HG03442 (cell line): ENCODE results near the gene SDK1.

Source experiments
- ATAC-seq: cut with Tn5 transposase; IDR thresholded peaks from one replicate; pipeline ENCODE4 v1.9.1; 2021; ENCODE audit warnings: mild to moderate bottlenecking, moderate library complexity; ENCODE audit not compliant: unreplicated experiment

The SDK1 gene

DNA sequence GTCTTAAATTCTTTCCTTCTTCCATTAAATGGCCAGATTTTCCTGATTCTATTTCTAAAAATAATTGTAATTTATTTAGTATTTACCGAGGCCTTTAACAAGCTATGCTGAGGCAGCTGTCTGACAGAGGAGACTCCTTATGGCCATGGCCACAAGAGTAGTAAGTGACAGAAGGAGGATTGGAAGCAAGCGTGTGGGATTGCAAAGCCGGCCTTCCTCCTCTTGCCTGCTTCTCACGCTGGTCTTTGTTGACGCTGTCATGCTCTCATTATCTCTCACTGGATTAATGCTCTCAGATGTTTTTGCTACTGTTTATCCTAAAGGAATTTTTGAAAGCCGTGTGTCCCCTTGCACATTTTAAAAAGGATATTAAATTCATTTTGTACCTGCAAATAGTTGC, 546.3 kb downstream of the SDK1 start:
- no peak for ATAC-seq

GRCh38 chr7:3859431-3859830, 558.4 kb downstream of the SDK1 start:
- no peak for ATAC-seq

GRCh38 chr7:3860932-3861331, 559.9 kb downstream of the SDK1 start:
- no peak for ATAC-seq

- no peak for ATAC-seq
These were observed 560.3 kb downstream of the SDK1 start for GRCh38 chr7:3861386-3861785.

- ATAC-seq, result no peak
These were observed 560.9 kb downstream of the SDK1 start for GRCh38 chr7:3861941-3862340.

- no peak for ATAC-seq
These were observed 561.7 kb downstream of the SDK1 start for GRCh38 chr7:3862774-3863173.

GRCh38 chr7:3866277-3866676, 565.2 kb downstream of the SDK1 start:
- no peak for ATAC-seq

DNA sequence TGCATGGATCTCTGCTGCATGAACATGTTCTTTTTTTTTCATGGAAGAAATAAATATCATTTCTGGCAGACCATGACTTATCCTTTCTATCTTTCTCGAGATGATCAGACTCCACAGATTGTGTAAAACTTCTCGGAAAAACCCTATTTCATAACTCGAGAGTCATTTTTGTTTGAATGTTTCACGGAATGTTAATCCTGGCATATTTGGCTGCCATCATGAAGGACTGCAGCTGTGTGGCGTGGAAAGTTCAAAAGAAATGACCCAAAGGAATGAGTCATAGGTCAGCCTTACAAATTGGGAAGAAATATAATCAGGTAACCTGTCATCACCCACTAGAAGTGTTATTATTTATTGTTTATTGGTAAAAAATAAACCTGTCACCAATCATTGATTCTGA, 566.8 kb downstream of the SDK1 start:
- ATAC-seq, result no peak

- ATAC-seq, result no peak
These were observed 578.5 kb downstream of the SDK1 start for GRCh38 chr7:3879355-3880075.

DNA sequence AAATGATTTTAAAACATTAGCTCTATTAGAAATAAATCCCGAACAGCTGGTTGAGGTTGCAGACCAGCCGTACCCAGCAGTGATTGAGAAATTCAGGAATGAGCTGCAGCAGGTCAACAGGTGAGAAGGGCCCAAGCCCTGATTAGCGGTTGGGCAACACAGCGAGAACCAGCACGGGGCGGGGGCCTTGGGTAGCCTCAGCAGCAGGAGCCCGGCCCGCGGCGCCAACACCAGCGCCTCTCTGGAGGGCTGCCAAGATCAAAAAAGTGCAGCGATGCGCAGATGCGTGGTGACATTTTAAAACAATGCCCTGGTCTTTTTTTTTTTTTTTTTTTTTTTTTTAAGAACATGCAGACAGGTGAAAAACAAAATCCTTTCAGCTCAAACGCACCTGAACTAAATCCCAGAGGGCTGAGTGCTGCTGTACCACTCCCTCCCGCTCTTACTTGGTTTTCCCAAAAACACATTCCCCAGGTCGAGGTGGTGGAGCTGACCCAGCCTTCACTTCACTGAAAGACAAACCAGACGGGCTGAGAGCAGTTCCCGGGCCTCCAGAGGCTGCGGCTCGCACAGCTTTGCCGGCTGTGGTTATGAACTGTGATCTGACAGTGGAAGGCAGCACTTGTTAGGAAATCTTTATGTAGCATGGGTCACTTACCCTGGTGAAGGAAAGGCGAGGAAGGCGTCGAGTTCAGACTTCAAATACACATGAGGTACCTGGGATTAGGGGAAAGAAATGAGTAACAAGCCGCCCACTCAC, 579.4 kb downstream of the SDK1 start:
- no peak for ATAC-seq

DNA sequence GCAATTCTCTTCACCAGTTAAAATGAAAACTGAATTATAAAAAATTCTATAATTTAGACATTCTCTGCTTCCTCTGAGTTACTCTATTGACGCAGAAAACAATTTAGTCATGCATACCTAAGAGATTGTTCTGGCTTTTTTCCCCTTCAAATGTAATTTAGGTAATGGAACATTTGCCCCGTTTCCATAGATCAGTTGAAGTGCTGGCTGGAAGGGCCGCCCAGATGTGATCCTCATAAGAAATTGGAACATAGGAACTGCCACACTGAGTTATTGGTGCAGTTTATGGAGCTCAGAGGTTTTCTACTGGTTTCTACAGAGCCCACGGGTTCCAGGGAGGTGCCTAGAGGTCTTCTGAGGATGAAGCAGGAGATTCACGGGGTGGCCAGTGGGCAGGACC, 581.7 kb downstream of the SDK1 start:
- ATAC-seq, result no peak

GRCh38 chr7:3884543-3884942, 583.5 kb downstream of the SDK1 start:
- ATAC-seq, result no peak

DNA sequence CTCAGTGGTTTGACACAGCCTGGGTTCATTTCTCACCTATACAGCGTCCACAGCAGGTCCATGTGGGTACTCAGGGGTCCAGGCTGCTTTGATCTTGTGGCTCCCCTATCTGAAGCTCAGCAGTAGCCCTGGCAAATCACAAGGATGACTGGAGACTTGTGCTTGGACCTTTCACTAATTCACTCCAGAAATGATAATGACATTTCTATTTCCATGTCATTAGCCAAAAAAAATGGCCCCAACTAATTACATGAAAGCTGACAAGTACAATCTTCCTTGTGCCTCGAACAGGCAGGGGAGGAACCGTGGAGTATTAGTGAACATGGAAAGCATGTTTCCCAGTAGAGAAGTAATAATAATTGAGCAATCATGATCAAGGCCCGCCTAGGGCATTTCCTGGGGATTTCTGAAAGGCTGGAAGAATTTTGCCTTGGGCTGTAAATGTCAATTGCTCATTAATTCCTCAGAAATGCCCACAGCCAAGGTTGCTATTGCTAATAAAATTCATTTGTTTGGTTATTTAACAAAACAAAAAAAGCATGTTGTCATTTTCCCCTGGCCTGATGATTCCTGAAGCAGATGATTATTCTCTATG, 586.1 kb downstream of the SDK1 start:
- ATAC-seq, result no peak

GRCh38 chr7:3888096-3888495, 587.0 kb downstream of the SDK1 start:
- ATAC-seq, result no peak

GRCh38 chr7:3892157-3892556, 591.1 kb downstream of the SDK1 start:
- no peak for ATAC-seq

- no peak for ATAC-seq
These were observed 591.6 kb downstream of the SDK1 start for GRCh38 chr7:3892686-3893085.

DNA sequence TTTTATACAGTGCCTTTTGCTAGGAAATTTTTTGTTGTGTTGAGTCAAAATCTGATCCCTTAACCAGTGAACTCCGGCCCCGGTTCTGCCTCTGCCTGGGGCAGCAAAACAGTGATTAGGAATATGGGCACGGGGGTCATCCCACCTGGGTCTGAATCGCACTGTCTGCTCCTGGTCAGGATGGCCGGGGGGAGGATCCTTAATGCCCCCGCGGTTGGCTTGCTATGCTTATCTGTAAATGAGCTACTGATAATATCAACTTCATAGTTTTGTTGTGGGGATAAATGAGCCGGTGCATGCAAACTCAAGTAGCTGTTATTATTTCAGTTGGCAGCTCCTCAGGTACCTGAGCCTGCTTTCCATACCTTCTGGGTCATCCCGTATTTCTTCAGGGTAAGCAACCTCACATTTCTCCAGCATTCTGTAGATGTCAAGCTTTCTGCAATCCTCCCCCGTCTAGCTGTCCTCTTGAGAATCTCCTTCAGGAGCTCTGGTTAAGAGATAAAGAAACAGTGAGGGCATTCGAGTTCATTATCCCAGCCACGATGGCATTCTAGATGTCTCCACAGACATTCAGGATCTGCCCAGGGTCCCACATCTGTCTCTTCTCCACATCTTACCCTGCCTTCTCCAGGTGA, 592.2 kb downstream of the SDK1 start:
- ATAC-seq, result no peak

GRCh38 chr7:3893789-3894153, 592.7 kb downstream of the SDK1 start:
- ATAC-seq, result no peak

DNA sequence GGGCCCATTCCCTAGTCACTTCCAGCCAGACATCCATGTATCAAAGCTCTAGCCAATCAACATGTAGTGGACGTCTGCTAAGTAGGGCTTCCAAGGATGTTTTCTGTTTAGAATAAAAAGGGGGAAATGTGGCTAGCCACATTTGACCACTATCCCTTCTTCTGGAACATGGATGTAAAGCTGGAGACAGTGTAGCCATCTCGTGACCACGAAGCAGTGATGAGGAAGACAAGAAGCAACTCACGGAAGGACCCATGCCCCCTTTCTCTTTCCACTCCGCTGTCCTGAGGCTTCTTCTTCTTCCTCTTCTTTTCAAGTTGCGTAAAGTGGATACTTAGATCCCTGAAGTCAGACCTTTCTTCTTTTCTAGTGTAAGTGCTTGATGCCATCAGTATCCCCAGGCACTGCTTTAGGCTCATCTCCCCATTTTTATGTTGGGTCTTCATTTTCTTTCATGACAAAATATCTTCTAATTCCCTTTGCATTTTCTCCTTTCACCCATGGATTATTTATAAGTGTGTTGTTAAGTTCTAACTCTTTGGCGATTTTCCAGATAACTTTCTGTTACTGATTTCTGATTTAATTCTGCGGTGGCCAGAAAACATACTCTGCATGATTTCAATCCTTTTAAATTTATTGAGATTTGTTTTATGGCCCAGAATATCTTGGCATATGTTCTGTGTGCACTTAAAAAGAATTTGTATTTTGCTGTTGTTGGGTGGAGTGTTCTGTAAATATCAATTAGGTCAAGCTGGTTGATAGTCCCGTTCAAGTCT, 594.5 kb downstream of the SDK1 start:
- ATAC-seq, result no peak

- ATAC-seq, result no peak
These were observed 595.2 kb downstream of the SDK1 start for GRCh38 chr7:3896169-3896765.
